Measurements from ENCODE around the gene PRSS2.

DNA sequence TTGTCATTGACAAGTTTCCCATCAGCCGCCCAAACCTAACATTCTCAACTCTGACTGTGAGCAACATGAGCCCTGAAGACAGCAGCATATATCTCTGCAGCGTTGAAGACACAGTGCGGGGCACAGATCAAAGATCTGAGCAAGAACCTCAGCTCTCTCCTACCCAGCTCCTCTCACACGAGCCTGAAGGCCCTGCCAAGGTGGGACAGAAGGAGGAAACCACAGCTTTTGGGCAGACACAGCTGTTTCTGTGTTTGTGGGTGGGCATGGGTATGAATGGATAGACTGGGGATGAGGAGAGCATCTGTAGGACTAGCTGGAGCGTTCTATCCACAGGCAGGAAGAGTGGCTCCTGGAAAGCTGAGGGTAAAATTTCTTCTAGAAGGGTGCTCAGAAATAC, 30.0 kb upstream of the PRSS2 start:
- TF ChIP-seq GATA2 (IDR thresholded peaks at IDR 0.05; ENCODE audit: low read depth, low read length): no peak
- no peak for TF ChIP-seq GATA3 (IDR thresholded peaks at IDR 0.05; ENCODE audit: low read depth, low read length)
